ENCODE measurements around the gene PPP1R37. TPM values are rescaled to one million over a fixed set of nuclear protein-coding genes. Genes with fewer than 3 reads are reported as not detected.
A peak's percentile ranks its signal among the peaks of the same experiment; 100 is the strongest.

The PPP1R37 gene
- total and polyA plus RNA-seq, 2 of the 8 experiments (the other 6 are each of a cell fraction or from before 2014, with no cell fraction given): 14.6 to 25.7 TPM

- H4K91ac ChIP-seq (replicated peaks; ENCODE audit: insufficient read length, low read length): no peak overlapping the region
Measured at GRCh38 chr19:45099467-45100191, 6.7 kb downstream of the PPP1R37 start.

More at GRCh38 chr19:45099467-45100191, 6.7 kb downstream of the PPP1R37 start:
- Histone ChIP-seq H2BK15ac (ENCODE audit: low read length) (no peak overlapping the region), H2BK120ac (replicated peaks; ENCODE audit: low read depth, low read length) (no peak overlapping the region), H3K23ac (ENCODE audit: insufficient read length) (no peak overlapping the region), H4K5ac (ENCODE audit: insufficient read length, low read depth, low read length) (no peak overlapping the region), H3K4me3 (ENCODE audit: extremely low read depth in 1 of 4, insufficient read depth in 2 of 4, low read depth in 3 of 4, low read length in 4 of 4) (no peak overlapping the region), H2BK20ac (ENCODE audit: low read length) (no peak overlapping the region), H3K56ac (replicated peaks; ENCODE audit: insufficient read length, low read depth, low read length) (no peak overlapping the region), H4K20me1 (replicated peaks in 1 of 2; ENCODE audit: control insufficient read depth in 1 of 2, insufficient read depth in 2 of 2, low read length in 2 of 2) (peaks cover 73 to 83% of the 10 kb centered on the region in 2 experiments), H3K27ac (ENCODE audit: low read depth, low read length) (no peak overlapping the region), H2AFZ (ENCODE audit: low read length) (no peak overlapping the region), H3K9me3 (ENCODE audit: insufficient read depth in 2 of 2, low read depth in 1 of 2, low read length in 1 of 2) (no peaks in the 10 kb centered on the region), H3K18ac (ENCODE audit: extremely low read depth, low read length) (no peak overlapping the region), H3K36me3 (ENCODE audit: control insufficient read depth in 2 of 4, insufficient read depth in 4 of 4, low read length in 3 of 4) (no peaks in the 10 kb centered on the region; a peak in 2 of 8 replicates), H3K23me2 (ENCODE audit: low read depth, low read length) (no peaks in the 10 kb centered on the region), H2BK5ac (ENCODE audit: low read depth, low read length) (no peak overlapping the region), H4K8ac (ENCODE audit: extremely low read depth, insufficient read depth, low read length) (peak overlapping the region; percentile 28; the same call in 1 of the 2 replicates), H2AK5ac (ENCODE audit: low read depth, low read length) (no peak overlapping the region), H3K4me2 (ENCODE audit: insufficient read depth in 1 of 2, low read depth in 2 of 2, low read length in 2 of 2) (no peak overlapping the region; a peak in 1 of 4 replicates), H3K27me3 (replicated peaks in 1 of 4; ENCODE audit: control insufficient read depth in 3 of 4, extremely low read depth in 1 of 4, insufficient read depth in 3 of 4, low read length in 3 of 4) (no peaks in the 10 kb centered on the region), H3K14ac (ENCODE audit: insufficient read length) (no peak overlapping the region), H3K4ac (replicated peaks; ENCODE audit: insufficient read length, low read depth, low read length) (no peak overlapping the region), H3K9ac (replicated peaks in 1 of 4; ENCODE audit: extremely low read depth in 1 of 4, low read depth in 3 of 4, low read length in 3 of 4) (peak overlapping the region in 1 of 4 experiments; percentile 46; a peak in 2 of 7 replicates), H2BK12ac (ENCODE audit: low read depth, low read length) (no peak overlapping the region), H3K79me2 (ENCODE audit: control insufficient read depth in 1 of 2, insufficient read depth in 2 of 2, low read length in 2 of 2) (peaks cover 27 to 100% of the 10 kb centered on the region in 2 experiments; a peak in 3 of 4 replicates), H3K79me1 (ENCODE audit: low read depth, low read length) (peaks cover 70% of the 10 kb centered on the region), H3K4me1 (replicated peaks in 1 of 4; ENCODE audit: control insufficient read depth in 3 of 4, insufficient read depth in 4 of 4, low read length in 3 of 4) (peaks cover 0 to 36% (median 18%) of the 10 kb centered on the region in 4 experiments; a peak in 6 of 7 replicates)
- TF ChIP-seq SIN3A (conservative IDR thresholded peaks at IDR 0.05 in 1 of 2, IDR thresholded peaks at IDR 0.05 in 1 of 2; ENCODE audit: low read depth in 1 of 2, low read length in 2 of 2) (peak; percentile 33 to 34; a peak in 1 of 4 replicates), CBX8 (IDR thresholded peaks at IDR 0.05; ENCODE audit: borderline replicate concordance, low read depth, low read length) (no peak)
- WGBS, 2 experiments (ENCODE audit: extremely low coverage in 1 of 2, insufficient coverage in 1 of 2, insufficient read length in 1 of 2, insufficient replicate concordance in 2 of 2, low coverage in 1 of 2, low lambda C conversion rate in 2 of 2, missing lambda C conversion rate in 1 of 2): 84% methylated on average over 25 of the region's 25 CpGs; no CpG with 5 or more reads in 1 of the 2 experiments
- ChIA-PET POLR2A (ENCODE audit: partially characterized antibody) (interaction anchor here (1.2 to 8.4 kb wide), 8 partner anchors 8 to 47 kb away, joined by 3 to 70 read pairs (median 5); partner anchors contain the start of genes GEMIN7, PPP1R37 and ZNF296), CTCF (ENCODE audit: partially characterized antibody) (interaction anchor here (1.1 to 8.3 kb wide), 5 partner anchors 10 to 50 kb away, joined by 3 to 57 read pairs (median 3); no protein-coding TSS in a partner anchor)
- DNase-seq (ENCODE audit: low read depth in 1 of 2, low spot score in 2 of 2) (no peak), FAIRE-seq (no peak)
